ENCODE data around the gene FTCD. TPM values are rescaled to one million over a fixed set of nuclear protein-coding genes. Genes with fewer than 3 reads are reported as not detected.

FTCD gene
- total and polyA plus RNA-seq, 2 donors (not counting 3 experiments of a cell fraction or from before 2014, with no cell fraction given): 0.06 to 1.2 TPM

GRCh38 chr21:46096596-46097335 lies 58.6 kb downstream of the FTCD start:
- BruUV-seq (replicated peaks): no TSS peak
- Histone ChIP-seq H3K9ac (replicated peaks; ENCODE audit: extremely low read depth, insufficient read depth, low read length) (no peak overlapping the region), H3K4me1 (ENCODE audit: control insufficient read depth, extremely low read depth, insufficient read depth, low read length) (no peaks in the 10 kb centered on the region), H3K4me3 (replicated peaks in 1 of 3; ENCODE audit: insufficient read depth in 1 of 3, low read depth in 1 of 3, low read length in 3 of 3) (no peak overlapping the region), H3K9me3 (replicated peaks; ENCODE audit: control insufficient read depth, insufficient read depth, low read length) (no peaks in the 10 kb centered on the region), H3K4me2 (ENCODE audit: insufficient read depth, low read length) (no peak overlapping the region), H3K79me2 (ENCODE audit: control insufficient read depth, insufficient read depth, low read length) (no peaks in the 10 kb centered on the region), H3K27me3 (ENCODE audit: control insufficient read depth in 2 of 2, insufficient read depth in 2 of 2, low read length in 2 of 2) (peaks cover 21 to 27% of the 10 kb centered on the region in 2 experiments), H4K20me1 (replicated peaks; ENCODE audit: control insufficient read depth, extremely low read depth, insufficient read depth, low read length) (no peaks in the 10 kb centered on the region), H3K9me1 (replicated peaks; ENCODE audit: control insufficient read depth, extremely low read depth, insufficient read depth, low read length) (no peaks in the 10 kb centered on the region), H3K27ac (ENCODE audit: insufficient read depth, low read depth, low read length) (no peak overlapping the region), H3K36me3 (ENCODE audit: control insufficient read depth in 2 of 2, extremely low read depth in 1 of 2, insufficient read depth in 2 of 2, low read length in 2 of 2) (no peaks in the 10 kb centered on the region), H2AFZ (ENCODE audit: low read depth, low read length) (no peak overlapping the region)
- no peak for TF ChIP-seq JUN (IDR thresholded peaks at IDR 0.05; ENCODE audit: borderline replicate concordance, insufficient read depth, insufficient read length, low read depth)
- no peak for TF ChIP-seq GATA2 (IDR thresholded peaks at IDR 0.05; ENCODE audit: insufficient read depth, insufficient read length, low read depth, low read length)
- no peak for TF ChIP-seq MAX (IDR thresholded peaks at IDR 0.05; ENCODE audit: insufficient read depth, insufficient read length)
- no peak for TF ChIP-seq FOS (IDR thresholded peaks at IDR 0.05; ENCODE audit: borderline replicate concordance, insufficient read depth, low read length)
- TF ChIP-seq EZH2 (IDR thresholded peaks at IDR 0.05; ENCODE audit: borderline replicate concordance, low read depth, low read length, severe bottlenecking): no peak
- TF ChIP-seq MYC (IDR thresholded peaks at IDR 0.05; ENCODE audit: low read depth, low read length): no peak
- TF ChIP-seq CTCF (IDR thresholded peaks at IDR 0.05; ENCODE audit: extremely low read depth in 1 of 2, insufficient read depth in 1 of 2, low read depth in 1 of 2, low read length in 2 of 2): no peak
- TF ChIP-seq POLR2AphosphoS5 (IDR thresholded peaks at IDR 0.05; ENCODE audit: insufficient read depth, low read depth, low read length): no peak
- TF ChIP-seq POLR2A (IDR thresholded peaks at IDR 0.05; ENCODE audit: low read depth, low read length): no peak
- no peak for FAIRE-seq
- CTCF ChIA-PET: no interaction called here
- dilution Hi-C loops (cut with MboI; ENCODE audit: extremely low pct_ligation_motif_present, low sequenced_read_pairs) (no loop called here), intact Hi-C loops (cut with micrococcal nuclease) (loop anchor here (5.0 kb wide), 1 partner anchor 124 kb away; no protein-coding TSS in a partner anchor)
- POLR2A ChIA-PET: no interaction called here
- DNase-seq (ENCODE audit: low read depth, low spot score): no peak

All from endothelial cell of umbilical vein (primary cell).